Sigmoid colon (tissue), 4 donors: ENCODE data around the gene BIRC6.

Source experiments
- POLR2A ChIP-seq, 2 donors: fragments of 450-650 bp; IDR thresholded peaks; one replicate each; pipeline ENCODE4 v1.6.1; 2016; ENCODE audit warnings: antibody characterized with exemption in 2 of 2, mild to moderate bottlenecking in 2 of 2, moderate library complexity in 2 of 2
- POLR2AphosphoS5 ChIP-seq, 4 donors: sonication (generic); formaldehyde crosslinking; IDR thresholded peaks; one replicate each; pipeline ENCODE4 v1.6.1; 2017; ENCODE audit warnings: antibody characterized with exemption in 4 of 4
- TF ChIP-seq, protein P1 (sequence below), 4 experiments: fragments of 450-650 bp in 3 of 4; fragments of 200-600 bp in 1 of 4; IDR thresholded peaks; one replicate each; pipeline ENCODE4 v1.5.1; 2016 to 2019; ENCODE audit warnings: antibody characterized with exemption in 4 of 4, mild to moderate bottlenecking in 3 of 4, moderate library complexity in 2 of 4

DNA sequence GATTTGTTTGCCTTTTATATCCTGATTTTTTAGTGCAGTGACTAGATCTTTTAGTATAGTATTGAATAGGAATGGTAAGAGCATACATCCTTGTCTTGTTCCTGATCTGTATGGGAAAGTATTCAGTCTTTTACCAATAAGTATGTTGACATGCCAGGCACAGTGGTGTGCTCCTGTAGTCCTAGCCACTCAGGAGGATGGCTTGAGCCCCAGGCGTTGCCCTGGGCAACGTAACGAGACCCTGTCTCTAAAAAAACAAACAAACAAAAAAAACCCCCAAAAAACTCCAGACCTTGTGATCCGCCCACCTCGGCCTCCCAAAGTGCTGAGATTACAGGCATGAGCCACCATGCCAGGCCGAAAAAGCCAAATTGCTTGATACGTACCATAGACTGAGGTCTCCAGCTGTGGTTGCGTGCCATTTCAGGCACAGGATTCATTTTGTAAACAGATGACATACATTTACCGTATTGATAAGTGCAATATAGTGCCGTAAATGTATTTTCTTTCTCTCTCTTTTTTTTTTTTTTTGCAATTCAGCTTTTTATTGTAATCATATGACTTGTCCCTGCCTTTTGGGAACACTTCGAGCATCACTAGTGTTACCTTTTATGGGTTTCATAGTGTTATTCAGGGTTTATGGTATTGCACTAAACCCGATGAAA lies 18.5 kb downstream of the BIRC6 start:
- TF ChIP-seq, protein P1, sequence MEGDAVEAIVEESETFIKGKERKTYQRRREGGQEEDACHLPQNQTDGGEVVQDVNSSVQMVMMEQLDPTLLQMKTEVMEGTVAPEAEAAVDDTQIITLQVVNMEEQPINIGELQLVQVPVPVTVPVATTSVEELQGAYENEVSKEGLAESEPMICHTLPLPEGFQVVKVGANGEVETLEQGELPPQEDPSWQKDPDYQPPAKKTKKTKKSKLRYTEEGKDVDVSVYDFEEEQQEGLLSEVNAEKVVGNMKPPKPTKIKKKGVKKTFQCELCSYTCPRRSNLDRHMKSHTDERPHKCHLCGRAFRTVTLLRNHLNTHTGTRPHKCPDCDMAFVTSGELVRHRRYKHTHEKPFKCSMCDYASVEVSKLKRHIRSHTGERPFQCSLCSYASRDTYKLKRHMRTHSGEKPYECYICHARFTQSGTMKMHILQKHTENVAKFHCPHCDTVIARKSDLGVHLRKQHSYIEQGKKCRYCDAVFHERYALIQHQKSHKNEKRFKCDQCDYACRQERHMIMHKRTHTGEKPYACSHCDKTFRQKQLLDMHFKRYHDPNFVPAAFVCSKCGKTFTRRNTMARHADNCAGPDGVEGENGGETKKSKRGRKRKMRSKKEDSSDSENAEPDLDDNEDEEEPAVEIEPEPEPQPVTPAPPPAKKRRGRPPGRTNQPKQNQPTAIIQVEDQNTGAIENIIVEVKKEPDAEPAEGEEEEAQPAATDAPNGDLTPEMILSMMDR (IDR thresholded peaks at IDR 0.05) = no peak
- TF ChIP-seq POLR2A (IDR thresholded peaks at IDR 0.05) (no peak), POLR2AphosphoS5 (IDR thresholded peaks at IDR 0.05) (no peak)
